Measurements from ENCODE around the gene TUBB2A. TPM values are rescaled to one million over a fixed set of nuclear protein-coding genes. Genes with fewer than 3 reads are reported as not detected.
A peak's percentile ranks its signal among the peaks of the same experiment; 100 is the strongest.

Gene TUBB2A
- polyA plus RNA-seq (2013) = 17.4 TPM

DNA sequence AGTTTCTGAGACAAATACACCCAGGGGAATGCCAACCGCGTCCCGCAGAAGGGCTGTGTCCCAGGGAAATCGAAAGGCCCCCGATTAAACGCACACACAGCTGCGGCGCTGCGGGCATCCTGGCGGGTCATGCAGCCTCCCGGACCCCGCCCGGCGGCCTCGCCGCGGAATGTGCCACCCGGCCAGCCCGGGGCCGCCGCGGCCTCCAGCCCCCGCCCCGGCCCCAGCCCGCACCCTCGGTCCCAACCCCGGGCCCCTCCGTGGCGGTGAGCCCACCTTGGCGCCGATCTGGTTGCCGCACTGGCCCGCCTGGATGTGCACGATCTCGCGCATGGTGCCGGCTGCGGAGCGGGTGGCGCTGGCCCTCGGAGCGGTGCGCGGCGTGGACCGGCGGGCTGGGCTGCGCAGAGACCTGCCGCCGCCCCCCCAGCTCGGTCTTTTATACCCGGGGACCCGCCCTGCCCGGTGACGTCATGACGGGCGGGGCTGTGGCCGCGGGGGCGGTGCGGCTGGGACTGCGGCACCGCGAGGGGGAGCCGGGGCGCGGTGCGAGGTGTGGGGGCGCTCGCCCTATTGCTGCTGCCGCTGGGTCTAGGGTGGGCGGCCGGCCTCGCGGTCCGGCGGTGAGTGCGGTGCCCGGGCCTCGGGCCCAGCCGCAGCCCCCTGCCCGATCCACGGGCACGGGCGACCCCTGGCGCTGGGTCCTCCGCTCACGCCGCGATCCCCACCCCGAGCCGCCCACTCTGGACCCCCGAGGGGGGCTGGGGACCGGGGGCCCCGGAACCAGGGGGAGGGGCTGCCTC is at the start of gene TUBB2A:
TUBB2A (minus strand) TSS at position 414 of the 803 bp plus-strand sequence; CDS start at position 333, 81 bp downstream.
- peaks cover 0 to 26% (median 21%) of the 10 kb centered on the region in 4 experiments for H3K4me1 ChIP-seq (ENCODE audit: control extremely low read depth in 1 of 4, control insufficient read depth in 4 of 4, insufficient read depth in 4 of 4, low read length in 3 of 4)
- H3K9me3 ChIP-seq (ENCODE audit: control extremely low read depth in 1 of 5, control insufficient read depth in 4 of 5, insufficient read depth in 2 of 5, low read depth in 1 of 5, low read length in 4 of 5) = no peaks in the 10 kb centered on the region
- peak; percentile 65 to 82 (median 74) for DNase-seq
- peak within 1 kb of the TSS in 1 of 2 experiments; percentile 49 for H3K27ac ChIP-seq (ENCODE audit: insufficient read depth in 1 of 2, low read depth in 1 of 2, low read length in 2 of 2, poor library complexity in 1 of 2, severe bottlenecking in 2 of 2)
- peak within 1 kb of the TSS; percentile 44 to 80 (median 67) for H3K4me3 ChIP-seq (ENCODE audit: control insufficient read depth in 1 of 7, extremely low read depth in 1 of 7, insufficient read depth in 4 of 7, low read depth in 2 of 7, low read length in 6 of 7)
- peaks cover 0 to 66% (median 18%) of the 10 kb centered on the region in 5 experiments for H3K27me3 ChIP-seq (replicated peaks in 2 of 5; ENCODE audit: control insufficient read depth in 4 of 5, insufficient read depth in 5 of 5, low read length in 4 of 5)
- POLR2A ChIA-PET = interaction anchor here (0.5 kb wide), 1 partner anchor 57 kb away, joined by 5 read pairs; no protein-coding TSS in a partner anchor
- 0% methylated on average over 90 of the region's 95 CpGs for WGBS (ENCODE audit: insufficient coverage)
- no peaks in the 10 kb centered on the region for H3K36me3 ChIP-seq (ENCODE audit: control insufficient read depth in 4 of 4, insufficient read depth in 4 of 4, low read length in 3 of 4)
- CTCF ChIA-PET = interaction anchor here (0.7 to 1.3 kb wide), 5 partner anchors 9 to 97 kb away, joined by 3 to 7 read pairs (median 3); no protein-coding TSS in a partner anchor

DNA sequence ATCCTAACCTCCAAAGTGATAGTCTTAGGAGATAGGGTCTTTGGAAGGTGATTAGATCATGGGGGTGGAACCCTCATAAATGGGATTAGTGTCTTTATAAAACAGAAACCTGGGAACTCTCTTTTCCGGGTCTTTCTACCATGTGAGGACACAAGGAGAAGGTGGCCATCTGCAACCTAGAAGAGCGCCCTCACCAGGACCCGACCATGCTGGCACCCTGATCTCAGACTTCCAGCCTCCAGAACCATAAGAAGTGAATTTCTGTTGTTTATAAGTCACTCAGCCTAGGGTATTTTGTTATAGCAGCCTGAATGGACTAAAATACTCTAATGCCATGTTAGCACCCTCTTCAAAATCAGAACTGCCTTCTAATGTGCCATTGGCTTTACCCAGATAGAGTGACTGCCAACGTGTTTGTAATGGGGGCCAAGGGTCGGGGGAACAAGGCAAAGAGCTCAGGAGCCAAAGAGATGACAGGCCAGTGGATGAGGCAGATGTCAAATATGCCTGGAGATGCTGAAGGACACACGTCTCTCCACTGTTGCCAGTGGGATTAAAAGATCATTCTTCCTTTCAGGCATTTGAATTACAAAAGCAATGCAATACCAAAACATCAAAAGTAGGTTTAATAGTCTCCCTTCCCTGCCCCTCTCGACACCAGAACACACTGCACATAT is 49.1 kb upstream of the TUBB2A start:
- Histone ChIP-seq H3K27ac (ENCODE audit: insufficient read depth in 1 of 2, low read depth in 1 of 2, low read length in 2 of 2, poor library complexity in 1 of 2, severe bottlenecking in 2 of 2) (no peak overlapping the region), H3K4me1 (ENCODE audit: control extremely low read depth in 1 of 4, control insufficient read depth in 4 of 4, insufficient read depth in 4 of 4, low read length in 3 of 4) (no peaks in the 10 kb centered on the region), H3K4me3 (ENCODE audit: control insufficient read depth in 1 of 7, extremely low read depth in 1 of 7, insufficient read depth in 4 of 7, low read depth in 2 of 7, low read length in 6 of 7) (no peak overlapping the region), H3K9me3 (ENCODE audit: control extremely low read depth in 1 of 5, control insufficient read depth in 4 of 5, insufficient read depth in 2 of 5, low read depth in 1 of 5, low read length in 4 of 5) (peaks cover 0 to 6% (median 0%) of the 10 kb centered on the region in 5 experiments), H3K36me3 (ENCODE audit: control insufficient read depth in 4 of 4, insufficient read depth in 4 of 4, low read length in 3 of 4) (no peaks in the 10 kb centered on the region), H3K27me3 (replicated peaks in 2 of 5; ENCODE audit: control insufficient read depth in 4 of 5, insufficient read depth in 5 of 5, low read length in 4 of 5) (peaks cover 0 to 27% (median 13%) of the 10 kb centered on the region in 5 experiments)
- 84% methylated on average over 3 of the region's 7 CpGs for WGBS (ENCODE audit: insufficient coverage)
- POLR2A ChIA-PET = no interaction called here
- CTCF ChIA-PET = no interaction called here
- no peak for DNase-seq

DNA sequence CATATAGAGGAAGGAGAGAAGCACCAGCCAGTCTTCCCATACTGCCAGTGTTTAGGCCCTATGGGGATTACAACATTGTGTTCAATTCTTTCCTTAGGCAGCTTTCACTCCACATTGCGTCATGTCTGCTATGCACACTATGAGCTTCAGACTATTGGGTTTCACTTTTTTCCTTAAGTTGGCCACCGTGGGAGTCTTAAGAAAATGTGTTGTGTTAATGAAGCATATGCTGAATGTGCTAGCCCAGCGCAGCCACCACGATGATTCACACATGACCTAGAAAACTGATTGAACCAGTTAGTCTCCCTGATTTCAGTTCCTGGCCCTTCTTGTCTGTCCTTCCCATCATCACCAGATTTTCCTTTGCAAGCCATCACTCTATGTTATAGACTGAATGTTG is 48.6 kb upstream of the TUBB2A start:
- Histone ChIP-seq H3K9me3 (ENCODE audit: control extremely low read depth in 1 of 5, control insufficient read depth in 4 of 5, insufficient read depth in 2 of 5, low read depth in 1 of 5, low read length in 4 of 5) (peaks cover 0 to 6% (median 0%) of the 10 kb centered on the region in 5 experiments), H3K4me3 (ENCODE audit: control insufficient read depth in 1 of 7, extremely low read depth in 1 of 7, insufficient read depth in 4 of 7, low read depth in 2 of 7, low read length in 6 of 7) (no peak overlapping the region), H3K27me3 (replicated peaks in 2 of 5; ENCODE audit: control insufficient read depth in 4 of 5, insufficient read depth in 5 of 5, low read length in 4 of 5) (peaks cover 0 to 26% (median 13%) of the 10 kb centered on the region in 5 experiments), H3K27ac (ENCODE audit: insufficient read depth in 1 of 2, low read depth in 1 of 2, low read length in 2 of 2, poor library complexity in 1 of 2, severe bottlenecking in 2 of 2) (no peak overlapping the region), H3K36me3 (ENCODE audit: control insufficient read depth in 4 of 4, insufficient read depth in 4 of 4, low read length in 3 of 4) (no peaks in the 10 kb centered on the region), H3K4me1 (ENCODE audit: control extremely low read depth in 1 of 4, control insufficient read depth in 4 of 4, insufficient read depth in 4 of 4, low read length in 3 of 4) (no peaks in the 10 kb centered on the region)
- DNase-seq = no peak
- WGBS (ENCODE audit: insufficient coverage) = 85% methylated on average over 2 of the region's 4 CpGs
- ChIA-PET CTCF (no interaction called here), POLR2A (no interaction called here)

DNA sequence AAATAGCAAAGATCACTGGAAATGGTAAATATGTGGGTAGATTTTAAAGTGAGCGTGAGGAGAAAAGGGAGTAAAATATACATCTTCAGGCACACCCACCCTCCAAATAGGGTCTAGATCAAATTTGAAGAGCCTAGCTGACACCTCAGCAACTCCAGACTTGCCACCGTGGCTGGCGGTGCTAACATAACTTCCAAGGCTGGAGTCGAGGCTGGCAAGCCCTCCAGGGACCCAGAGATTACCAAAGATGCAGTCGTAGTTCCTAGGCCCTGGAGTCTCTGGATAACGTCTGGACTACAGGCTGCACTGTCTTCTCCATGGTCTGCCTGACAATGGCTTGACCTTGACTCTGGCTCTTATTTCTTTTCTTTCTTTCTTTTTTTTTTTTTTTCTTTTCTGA is 47.6 kb upstream of the TUBB2A start:
- peaks cover 0 to 6% (median 0%) of the 10 kb centered on the region in 5 experiments for H3K9me3 ChIP-seq (ENCODE audit: control extremely low read depth in 1 of 5, control insufficient read depth in 4 of 5, insufficient read depth in 2 of 5, low read depth in 1 of 5, low read length in 4 of 5)
- peaks cover 0 to 26% (median 12%) of the 10 kb centered on the region in 5 experiments for H3K27me3 ChIP-seq (replicated peaks in 2 of 5; ENCODE audit: control insufficient read depth in 4 of 5, insufficient read depth in 5 of 5, low read length in 4 of 5)
- no peaks in the 10 kb centered on the region for H3K4me1 ChIP-seq (ENCODE audit: control extremely low read depth in 1 of 4, control insufficient read depth in 4 of 4, insufficient read depth in 4 of 4, low read length in 3 of 4)
- WGBS (ENCODE audit: insufficient coverage) = 96% methylated on average over 5 of the region's 6 CpGs
- H3K27ac ChIP-seq (ENCODE audit: insufficient read depth in 1 of 2, low read depth in 1 of 2, low read length in 2 of 2, poor library complexity in 1 of 2, severe bottlenecking in 2 of 2) = no peak overlapping the region
- H3K36me3 ChIP-seq (ENCODE audit: control insufficient read depth in 4 of 4, insufficient read depth in 4 of 4, low read length in 3 of 4) = no peaks in the 10 kb centered on the region
- CTCF ChIA-PET = interaction anchor here (0.7 kb wide), 1 partner anchor 561 kb away, joined by 3 read pairs; no protein-coding TSS in a partner anchor
- POLR2A ChIA-PET = no interaction called here
- H3K4me3 ChIP-seq (ENCODE audit: control insufficient read depth in 1 of 7, extremely low read depth in 1 of 7, insufficient read depth in 4 of 7, low read depth in 2 of 7, low read length in 6 of 7) = no peak overlapping the region
- no peak for DNase-seq

DNA sequence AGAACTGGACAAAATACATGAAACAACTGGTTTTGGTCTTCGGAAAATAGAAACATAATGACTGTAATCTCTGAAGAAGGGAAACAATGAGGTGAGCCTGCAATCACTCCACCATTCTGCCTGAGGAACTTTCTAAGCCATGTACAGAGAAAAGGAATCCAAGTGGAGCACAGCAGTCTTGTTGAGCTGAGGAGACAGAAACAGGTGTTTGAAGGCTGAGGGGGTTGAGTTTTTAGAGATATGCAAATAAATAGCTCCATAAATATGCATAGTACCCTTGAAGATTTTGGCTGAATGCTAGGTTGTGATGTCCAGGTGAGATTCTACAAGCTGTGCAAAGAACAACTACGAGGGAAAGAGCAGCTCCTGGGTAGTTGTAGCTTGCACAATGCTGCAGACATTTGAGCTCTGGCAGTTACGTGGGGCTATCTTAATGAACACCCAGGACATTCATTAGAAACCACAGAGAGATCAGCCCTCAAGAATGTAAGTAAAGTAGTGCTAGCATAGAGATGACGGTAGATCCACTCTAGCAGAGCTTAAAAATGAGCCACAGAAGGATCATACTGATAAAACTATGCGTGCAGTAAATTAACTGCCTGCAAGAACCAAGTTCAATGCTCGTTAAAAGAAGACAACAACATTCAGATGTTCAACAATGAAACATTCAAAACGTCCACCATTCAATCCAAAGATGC is 45.8 kb upstream of the TUBB2A start:
- WGBS (ENCODE audit: insufficient coverage) = 88% methylated on average over 5 of the region's 7 CpGs
- ChIA-PET POLR2A (no interaction called here), CTCF (interaction anchor here (0.7 to 1.7 kb wide), 4 partner anchors 9 to 14 kb away, joined by 3 to 7 read pairs (median 4); no protein-coding TSS in a partner anchor)
- H3K9me3 ChIP-seq (ENCODE audit: control extremely low read depth in 1 of 5, control insufficient read depth in 4 of 5, insufficient read depth in 2 of 5, low read depth in 1 of 5, low read length in 4 of 5) = peaks cover 0 to 6% (median 0%) of the 10 kb centered on the region in 5 experiments
- peaks cover 0 to 11% (median 9%) of the 10 kb centered on the region in 5 experiments for H3K27me3 ChIP-seq (replicated peaks in 2 of 5; ENCODE audit: control insufficient read depth in 4 of 5, insufficient read depth in 5 of 5, low read length in 4 of 5)
- peak in 2 of 3 donors; percentile 22 to 62 for DNase-seq
- no peaks in the 10 kb centered on the region for H3K36me3 ChIP-seq (ENCODE audit: control insufficient read depth in 4 of 4, insufficient read depth in 4 of 4, low read length in 3 of 4)
- H3K27ac ChIP-seq (ENCODE audit: insufficient read depth in 1 of 2, low read depth in 1 of 2, low read length in 2 of 2, poor library complexity in 1 of 2, severe bottlenecking in 2 of 2) = no peak overlapping the region
- H3K4me1 ChIP-seq (ENCODE audit: control extremely low read depth in 1 of 4, control insufficient read depth in 4 of 4, insufficient read depth in 4 of 4, low read length in 3 of 4) = no peaks in the 10 kb centered on the region
- H3K4me3 ChIP-seq (ENCODE audit: control insufficient read depth in 1 of 7, extremely low read depth in 1 of 7, insufficient read depth in 4 of 7, low read depth in 2 of 7, low read length in 6 of 7) = no peak overlapping the region

DNA sequence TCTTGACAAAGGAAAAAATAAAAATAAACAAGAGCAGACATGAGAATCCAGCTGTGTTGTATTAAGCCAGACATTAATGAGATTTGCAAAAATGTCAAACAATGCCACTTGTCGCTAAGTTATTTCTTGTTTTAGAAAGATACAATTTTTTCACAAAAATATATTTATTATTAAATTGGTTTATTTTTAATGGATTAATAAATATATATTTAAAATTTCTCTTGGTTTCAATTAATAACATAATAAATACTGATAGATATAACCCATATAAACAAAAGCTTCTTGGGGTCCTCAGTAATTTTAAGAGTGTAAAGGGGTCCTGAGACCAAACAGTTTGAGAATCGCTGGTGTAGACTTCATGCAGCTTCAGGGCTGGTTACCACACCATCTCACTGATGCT is 44.0 kb upstream of the TUBB2A start:
- ChIA-PET CTCF (no interaction called here), POLR2A (no interaction called here)
- WGBS (ENCODE audit: insufficient coverage) = 100% methylated on average over 1 of the region's 2 CpGs
- H3K4me1 ChIP-seq (ENCODE audit: control extremely low read depth in 1 of 4, control insufficient read depth in 4 of 4, insufficient read depth in 4 of 4, low read length in 3 of 4) = no peaks in the 10 kb centered on the region
- H3K27ac ChIP-seq (ENCODE audit: insufficient read depth in 1 of 2, low read depth in 1 of 2, low read length in 2 of 2, poor library complexity in 1 of 2, severe bottlenecking in 2 of 2) = no peak overlapping the region
- no peaks in the 10 kb centered on the region for H3K36me3 ChIP-seq (ENCODE audit: control insufficient read depth in 4 of 4, insufficient read depth in 4 of 4, low read length in 3 of 4)
- H3K4me3 ChIP-seq (ENCODE audit: control insufficient read depth in 1 of 7, extremely low read depth in 1 of 7, insufficient read depth in 4 of 7, low read depth in 2 of 7, low read length in 6 of 7) = no peak overlapping the region
- DNase-seq = no peak
- peaks cover 0 to 5% (median 3%) of the 10 kb centered on the region in 5 experiments for H3K27me3 ChIP-seq (replicated peaks in 2 of 5; ENCODE audit: control insufficient read depth in 4 of 5, insufficient read depth in 5 of 5, low read length in 4 of 5)
- H3K9me3 ChIP-seq (ENCODE audit: control extremely low read depth in 1 of 5, control insufficient read depth in 4 of 5, insufficient read depth in 2 of 5, low read depth in 1 of 5, low read length in 4 of 5) = peaks cover 0 to 6% (median 0%) of the 10 kb centered on the region in 5 experiments

All from common myeloid progenitor, CD34-positive (primary cell).